Central memory CD8-positive, alpha-beta T cell (primary cell): ENCODE results near the gene BTG3.

Experiments
- ATAC-seq: fragments of 150-1000 bp; cut with Tn5 transposase; replicated peaks from 2 replicates; pipeline ENCODE4 v1.10.0; 2022; ENCODE audit warnings: mild to moderate bottlenecking, moderate FRiP score, moderate number of reproducible peaks; ENCODE audit not compliant: poor library complexity, severe bottlenecking; ENCODE audit errors: extremely low read depth
- DNase-seq, 2 donors: peaks; one replicate each; pipeline ENCODE4 v3.0.0; 2021; ENCODE audit warnings: low spot score in 2 of 2
- H3K27ac Mint-ChIP-seq: one replicate; pipeline ENCODE4 v1.8.0; 2022; ENCODE audit warnings: low read depth, mild to moderate bottlenecking, moderate library complexity, mixed read lengths
- H3K27me3 Mint-ChIP-seq: one replicate; pipeline ENCODE4 v1.8.0; 2022; ENCODE audit warnings: mixed read lengths
- H3K36me3 Mint-ChIP-seq: one replicate; pipeline ENCODE4 v1.8.0; 2022; ENCODE audit warnings: mild to moderate bottlenecking, moderate library complexity, mixed read lengths; ENCODE audit not compliant: insufficient read depth
- H3K4me1 Mint-ChIP-seq: one replicate; pipeline ENCODE4 v1.8.0; 2022; ENCODE audit warnings: mixed read lengths
- H3K4me3 Mint-ChIP-seq: one replicate; pipeline ENCODE4 v1.8.0; 2022; ENCODE audit warnings: mild to moderate bottlenecking, moderate library complexity, mixed read lengths
- H3K9me3 Mint-ChIP-seq: one replicate; pipeline ENCODE4 v1.8.0; 2022; ENCODE audit warnings: mixed read lengths

BTG3 gene

DNA sequence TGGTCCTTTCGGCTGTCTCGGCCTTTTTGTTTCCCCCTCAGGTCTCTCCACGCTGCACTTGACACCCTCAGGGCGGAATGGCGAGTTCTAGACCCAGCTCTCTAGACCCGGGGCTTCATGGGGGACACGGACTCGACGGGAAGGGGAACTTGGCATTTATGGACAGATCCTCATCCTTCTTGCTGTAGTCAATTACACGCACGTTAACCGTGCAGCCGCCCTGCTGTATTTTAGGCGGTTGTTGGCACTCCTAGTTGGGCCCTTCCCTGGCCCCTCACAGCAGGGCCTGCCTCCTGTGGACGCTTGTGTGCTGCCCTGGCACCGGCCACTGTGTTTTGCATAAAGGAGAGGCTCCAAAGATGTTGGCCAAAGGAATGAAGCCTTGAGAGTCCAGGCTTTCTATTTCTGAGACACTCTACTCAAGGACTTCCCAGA, 558 bp upstream of the BTG3 start:
- Mint-ChIP-seq H3K27ac (peak overlapping the region; percentile 84), H3K4me1 (peaks cover 19% of the 10 kb centered on the region), H3K9me3 (no peaks in the 10 kb centered on the region), H3K36me3 (peaks cover 11% of the 10 kb centered on the region), H3K27me3 (no peaks in the 10 kb centered on the region), H3K4me3 (peak overlapping the region; percentile 89)
- DNase-seq (no peak), ATAC-seq (no peak)

- peak overlapping the region; percentile 96 for H3K27ac Mint-ChIP-seq
- peak overlapping the region; percentile 89 for H3K4me3 Mint-ChIP-seq
- H3K4me1 Mint-ChIP-seq, result peaks cover 23% of the 10 kb centered on the region
These were observed 607 bp downstream of the BTG3 start for GRCh38 chr21:17612023-17612564.

DNA sequence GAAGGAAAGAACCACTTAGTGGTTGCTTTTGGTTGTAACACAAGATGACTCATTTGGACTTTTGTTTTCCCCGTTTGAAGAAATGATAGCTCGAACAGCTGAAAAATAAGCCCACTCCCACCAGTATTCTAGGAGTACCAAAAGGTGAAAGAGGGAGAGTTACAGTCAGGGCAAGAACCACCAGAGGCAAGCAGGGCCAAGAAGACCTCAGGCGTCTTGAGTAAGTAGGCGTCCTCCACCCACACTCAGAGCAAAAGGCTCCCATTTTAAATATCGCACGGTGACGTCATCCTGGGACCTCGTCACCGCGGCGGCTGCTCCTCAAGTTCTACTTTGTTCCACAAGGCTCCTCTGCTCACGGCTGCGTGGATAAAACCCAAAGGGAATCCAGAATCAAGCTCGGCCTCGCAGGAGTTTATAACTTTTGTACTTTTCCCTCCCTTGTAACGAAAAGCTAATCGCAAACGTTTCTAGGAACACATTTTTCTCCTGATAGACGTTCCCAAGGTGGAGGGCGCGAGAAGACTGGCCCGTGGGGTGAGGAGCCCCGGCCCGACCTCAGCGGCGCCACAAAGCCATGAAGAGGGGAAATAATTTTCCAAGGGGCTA, 1.2 kb downstream of the BTG3 start:
- Mint-ChIP-seq H3K4me3 (peak overlapping the region; percentile 89), H3K27ac (peak overlapping the region; percentile 96), H3K36me3 (peaks cover 13% of the 10 kb centered on the region), H3K4me1 (peaks cover 25% of the 10 kb centered on the region), H3K9me3 (no peaks in the 10 kb centered on the region), H3K27me3 (no peaks in the 10 kb centered on the region)
- ATAC-seq (peak; percentile 74), DNase-seq (peak; percentile 55 to 78)

More at GRCh38 chr21:17612023-17612564, 607 bp downstream of the BTG3 start:
- peak; percentile 22 for ATAC-seq
- DNase-seq, result peak in 1 of 2 donors; percentile 21
- Mint-ChIP-seq H3K36me3 (peaks cover 13% of the 10 kb centered on the region), H3K9me3 (no peaks in the 10 kb centered on the region), H3K27me3 (no peaks in the 10 kb centered on the region)

GRCh38 chr21:17610911-17611310, 1.8 kb downstream of the BTG3 start:
- H3K36me3 Mint-ChIP-seq, result peaks cover 13% of the 10 kb centered on the region
- H3K4me1 Mint-ChIP-seq, result peaks cover 25% of the 10 kb centered on the region
- DNase-seq (no peak), ATAC-seq (no peak)
- peak overlapping the region; percentile 96 for H3K27ac Mint-ChIP-seq
- no peaks in the 10 kb centered on the region for H3K27me3 Mint-ChIP-seq
- peak overlapping the region; percentile 89 for H3K4me3 Mint-ChIP-seq
- no peaks in the 10 kb centered on the region for H3K9me3 Mint-ChIP-seq

DNA sequence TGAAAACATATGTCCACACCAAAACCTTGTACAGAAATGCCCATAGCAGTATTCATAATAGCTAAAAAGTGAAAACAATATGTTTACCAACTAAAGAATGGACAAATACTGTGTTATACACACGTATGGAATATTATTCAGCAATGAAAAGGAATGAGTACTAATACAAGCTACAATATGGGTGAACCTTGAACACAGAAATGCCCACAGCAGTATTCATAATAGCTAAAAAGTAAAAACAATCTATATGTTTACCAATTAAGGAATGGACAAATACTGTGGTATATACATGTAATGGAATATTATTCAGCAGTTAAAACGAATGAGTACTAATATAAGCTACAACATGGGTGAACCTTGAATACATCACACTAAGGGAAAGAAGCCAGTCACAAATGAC, 3.0 kb downstream of the BTG3 start:
- Mint-ChIP-seq H3K27ac (peak overlapping the region; percentile 46), H3K9me3 (no peaks in the 10 kb centered on the region), H3K4me1 (peaks cover 25% of the 10 kb centered on the region), H3K36me3 (peaks cover 13% of the 10 kb centered on the region), H3K4me3 (peak overlapping the region; percentile 4), H3K27me3 (no peaks in the 10 kb centered on the region)
- DNase-seq (no peak), ATAC-seq (no peak)

DNA sequence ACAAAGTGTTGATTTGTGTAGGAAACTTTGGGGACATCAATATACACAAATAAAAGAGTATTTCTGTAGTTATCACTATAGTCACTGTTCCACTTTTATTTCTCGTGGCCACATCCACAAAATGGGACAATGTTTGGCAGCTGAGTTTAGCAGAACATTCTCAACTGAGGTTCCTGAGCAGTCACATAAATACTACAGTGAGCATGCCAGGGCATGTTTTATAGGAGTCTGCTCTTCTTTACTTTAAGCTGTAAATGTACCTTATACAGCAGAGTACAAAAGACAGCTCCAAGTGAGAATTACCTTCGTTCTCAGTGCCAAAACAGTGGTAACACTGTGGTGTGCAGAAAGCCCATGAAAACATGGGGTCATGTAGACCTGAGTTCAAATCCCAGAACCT, 5.0 kb downstream of the BTG3 start:
- H3K9me3 Mint-ChIP-seq, result no peaks in the 10 kb centered on the region
- no peak overlapping the region for H3K27ac Mint-ChIP-seq
- DNase-seq (no peak), ATAC-seq (no peak)
- no peak overlapping the region for H3K4me3 Mint-ChIP-seq
- H3K27me3 Mint-ChIP-seq, result no peaks in the 10 kb centered on the region
- H3K36me3 Mint-ChIP-seq, result peaks cover 26% of the 10 kb centered on the region
- peaks cover 32% of the 10 kb centered on the region for H3K4me1 Mint-ChIP-seq

- no peak overlapping the region for H3K4me3 Mint-ChIP-seq
- ATAC-seq (no peak), DNase-seq (no peak)
- H3K9me3 Mint-ChIP-seq, result no peaks in the 10 kb centered on the region
- H3K4me1 Mint-ChIP-seq, result peaks cover 13% of the 10 kb centered on the region
- peaks cover 31% of the 10 kb centered on the region for H3K36me3 Mint-ChIP-seq
- no peak overlapping the region for H3K27ac Mint-ChIP-seq
- H3K27me3 Mint-ChIP-seq, result no peaks in the 10 kb centered on the region
These were observed 9.8 kb downstream of the BTG3 start for GRCh38 chr21:17602874-17603273.

- Mint-ChIP-seq H3K4me1 (peaks cover 2% of the 10 kb centered on the region), H3K4me3 (no peak overlapping the region), H3K27ac (no peak overlapping the region), H3K27me3 (no peaks in the 10 kb centered on the region), H3K9me3 (no peaks in the 10 kb centered on the region), H3K36me3 (peaks cover 41% of the 10 kb centered on the region)
- DNase-seq (no peak), ATAC-seq (no peak)
These were observed 14.3 kb downstream of the BTG3 start for GRCh38 chr21:17598437-17598836.

GRCh38 chr21:17597680-17598079, 15.0 kb downstream of the BTG3 start:
- Mint-ChIP-seq H3K36me3 (peaks cover 37% of the 10 kb centered on the region), H3K4me1 (no peaks in the 10 kb centered on the region), H3K27me3 (no peaks in the 10 kb centered on the region), H3K9me3 (no peaks in the 10 kb centered on the region), H3K27ac (no peak overlapping the region), H3K4me3 (no peak overlapping the region)
- DNase-seq (no peak), ATAC-seq (no peak)

GRCh38 chr21:17590430-17590829, 22.3 kb downstream of the BTG3 start:
- H3K36me3 Mint-ChIP-seq, result peaks cover 12% of the 10 kb centered on the region
- no peaks in the 10 kb centered on the region for H3K27me3 Mint-ChIP-seq
- no peaks in the 10 kb centered on the region for H3K9me3 Mint-ChIP-seq
- H3K4me1 Mint-ChIP-seq, result no peaks in the 10 kb centered on the region
- no peak overlapping the region for H3K27ac Mint-ChIP-seq
- DNase-seq (no peak), ATAC-seq (no peak)
- no peak overlapping the region for H3K4me3 Mint-ChIP-seq

DNA sequence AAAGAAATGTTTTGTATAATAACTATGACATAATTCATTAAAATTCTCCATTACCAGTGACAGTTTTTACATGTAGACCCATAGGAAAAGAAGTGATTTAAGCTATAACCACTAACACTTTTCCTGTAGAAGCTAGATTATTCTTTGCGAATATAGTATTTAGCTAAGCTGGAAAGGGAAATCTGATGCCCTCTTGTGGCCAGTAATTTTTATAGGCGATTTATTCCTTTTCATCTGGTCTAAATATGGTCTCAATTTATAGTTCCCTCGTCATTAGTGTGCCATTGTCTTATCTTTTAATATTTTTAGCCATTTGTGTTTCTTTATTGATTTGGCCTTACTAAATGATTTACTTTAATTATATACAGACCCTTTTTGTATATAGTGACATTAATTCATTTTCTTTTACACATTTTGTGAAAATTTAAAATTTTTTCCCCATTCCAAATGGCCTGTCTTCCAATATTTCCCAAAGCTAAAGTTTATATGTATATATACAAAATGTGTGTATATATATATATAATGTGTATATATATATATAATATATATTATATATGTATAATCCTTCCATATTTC, 26.7 kb downstream of the BTG3 start:
- no peaks in the 10 kb centered on the region for H3K27me3 Mint-ChIP-seq
- peaks cover 2% of the 10 kb centered on the region for H3K36me3 Mint-ChIP-seq
- DNase-seq (no peak), ATAC-seq (no peak)
- no peak overlapping the region for H3K27ac Mint-ChIP-seq
- H3K4me3 Mint-ChIP-seq, result no peak overlapping the region
- H3K9me3 Mint-ChIP-seq, result no peaks in the 10 kb centered on the region
- no peaks in the 10 kb centered on the region for H3K4me1 Mint-ChIP-seq

GRCh38 chr21:17583898-17584297, 28.8 kb downstream of the BTG3 start:
- ATAC-seq, result no peak
- no peak overlapping the region for H3K4me3 Mint-ChIP-seq
- no peaks in the 10 kb centered on the region for H3K27me3 Mint-ChIP-seq
- H3K27ac Mint-ChIP-seq, result no peak overlapping the region
- no peaks in the 10 kb centered on the region for H3K4me1 Mint-ChIP-seq
- H3K36me3 Mint-ChIP-seq, result peaks cover 2% of the 10 kb centered on the region
- no peak for DNase-seq
- no peaks in the 10 kb centered on the region for H3K9me3 Mint-ChIP-seq

GRCh38 chr21:17580319-17580718, 32.4 kb downstream of the BTG3 start:
- Mint-ChIP-seq H3K36me3 (peaks cover 2% of the 10 kb centered on the region), H3K27ac (no peak overlapping the region), H3K4me3 (no peak overlapping the region), H3K27me3 (peaks cover 1% of the 10 kb centered on the region), H3K4me1 (no peaks in the 10 kb centered on the region), H3K9me3 (no peaks in the 10 kb centered on the region)
- DNase-seq (no peak), ATAC-seq (no peak)
